Natural killer cell (primary cell): ENCODE results near the gene PRPF8. TPM values are rescaled to one million over a fixed set of nuclear protein-coding genes. Genes with fewer than 3 reads are reported as not detected.

Experiments used
- ATAC-seq, 3 donors: fragments of 150-1000 bp in 2 of 3; fragments of 200-7000 bp in 1 of 3; cut with Tn5 transposase; 1 replicate in 1 of 3; 2 replicates in 2 of 3; pipeline ENCODE4 v1.10.0; 2021; ENCODE audit warnings: mild to moderate bottlenecking in 2 of 3, moderate library complexity in 2 of 3
- DNase-seq, 2 donors: peaks; one replicate each; pipeline versions ENCODE4 v3.0.0 to v3.0.0-alpha.2; 2013 to 2021; ENCODE audit warnings: mixed read lengths in 1 of 2
- H3K27ac ChIP-seq: one replicate; pipeline ENCODE4 v1.5.1; 2013; ENCODE audit warnings: mild to moderate bottlenecking, low read length
- H3K27me3 ChIP-seq: one replicate; pipeline ENCODE4 v1.6.1; 2013; ENCODE audit warnings: low read length; ENCODE audit not compliant: control insufficient read depth, insufficient read depth
- H3K36me3 ChIP-seq: one replicate; pipeline ENCODE4 v1.6.1; 2013; ENCODE audit warnings: low read length; ENCODE audit not compliant: control insufficient read depth, insufficient read depth
- H3K4me1 ChIP-seq: one replicate; pipeline ENCODE4 v1.6.1; 2013; ENCODE audit warnings: low read length; ENCODE audit not compliant: control insufficient read depth, insufficient read depth
- H3K4me3 ChIP-seq: one replicate; pipeline ENCODE4 v1.5.1; 2013; ENCODE audit warnings: low read length
- H3K9me3 ChIP-seq: one replicate; pipeline ENCODE4 v1.6.1; 2013; ENCODE audit warnings: low read length; ENCODE audit not compliant: control insufficient read depth, insufficient read depth
- H3K27ac Mint-ChIP-seq, 2 donors: one replicate each; pipeline ENCODE4 v1.8.0; 2022; ENCODE audit warnings: mild to moderate bottlenecking in 2 of 2, mixed read lengths in 2 of 2, moderate library complexity in 1 of 2
- H3K27me3 Mint-ChIP-seq, 2 donors: one replicate each; pipeline ENCODE4 v1.8.0; 2022; ENCODE audit warnings: low read depth in 2 of 2, mixed read lengths in 2 of 2
- H3K36me3 Mint-ChIP-seq: one replicate; pipeline ENCODE4 v1.8.0; 2022; ENCODE audit warnings: mixed read lengths
- H3K4me1 Mint-ChIP-seq, 2 donors: one replicate each; pipeline ENCODE4 v1.8.0; 2022; ENCODE audit warnings: mixed read lengths in 2 of 2
- H3K4me3 Mint-ChIP-seq: one replicate; pipeline ENCODE4 v1.8.0; 2022; ENCODE audit warnings: mild to moderate bottlenecking, moderate library complexity, mixed read lengths
- H3K9me3 Mint-ChIP-seq, 2 donors: one replicate each; pipeline ENCODE4 v1.8.0; 2022; ENCODE audit warnings: mixed read lengths in 2 of 2
- CTCF ChIP-seq: fragments of 200-600 bp; IDR thresholded peaks from one replicate; pipeline ENCODE4 v1.8.0; 2022; ENCODE audit warnings: antibody characterized with exemption
- WGBS: methylation state at CpG from one replicate; pipeline ENCODE4 v1.1.7; 2013; ENCODE audit warnings: missing lambda C conversion rate; ENCODE audit not compliant: insufficient coverage; 5-methylcytosine and 5-hydroxymethylcytosine counted together
- intact Hi-C: fragments of 100-400 bp; cut with micrococcal nuclease; formaldehyde crosslinking; loops from one replicate; pipeline ENCODE4 v1.14.2; 2022
- total RNA-seq, 4 donors: library from RNA; stranded (reverse); fragments of 120-200 nt in 1 of 4; gene quantifications; one replicate each; pipeline versions ENCODE4 v1.2.3 to v1.2.4, GENCODE V29; 2013 to 2022

Gene PRPF8
- total RNA-seq, 3 donors from 2014 or later (not counting 1 experiment from before 2014, with no cell fraction given) = 475 to 508 (median 480) TPM

DNA sequence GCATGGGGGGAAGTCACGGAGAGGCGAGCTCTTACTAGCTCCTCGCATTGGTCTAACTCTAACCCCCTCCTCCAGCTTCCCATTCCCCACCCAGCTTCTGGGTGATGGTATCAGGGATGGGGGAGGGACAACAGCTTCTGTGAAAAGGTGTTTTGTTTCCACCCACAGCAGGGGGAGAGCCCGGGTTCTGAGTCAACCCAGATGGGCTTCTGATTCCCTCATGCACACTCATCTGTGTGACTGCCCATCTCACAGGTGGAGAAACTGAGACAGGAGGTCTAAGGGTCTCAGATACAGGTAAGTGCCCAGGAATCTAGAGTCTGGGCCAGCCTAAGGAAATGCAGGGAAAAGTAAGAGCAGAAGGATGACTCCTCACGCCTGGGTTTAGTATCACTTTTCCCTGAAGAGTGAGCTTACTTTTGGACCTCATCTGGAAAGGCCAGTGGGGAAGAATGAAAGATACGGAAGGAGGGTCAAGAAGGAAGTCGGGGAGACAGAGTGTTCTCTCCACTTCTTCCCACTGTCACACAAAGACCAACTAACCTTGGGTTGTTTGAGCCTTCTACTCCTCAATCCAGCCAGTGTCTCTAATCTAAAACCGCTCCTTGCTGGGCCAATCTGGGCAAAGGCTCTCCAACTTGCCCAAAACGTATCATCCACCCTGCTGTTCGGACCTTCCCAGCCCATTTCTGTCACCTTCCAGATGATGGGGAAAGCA is 28.7 kb upstream of the PRPF8 start:
- Mint-ChIP-seq H3K36me3 (peaks cover 8% of the 10 kb centered on the region), H3K4me1 (peaks cover 31 to 57% of the 10 kb centered on the region in 2 donors), H3K4me3 (peak overlapping the region; percentile 50), H3K27ac (no peak overlapping the region), H3K9me3 (no peaks in the 10 kb centered on the region), H3K27me3 (peaks cover 0 to 11% of the 10 kb centered on the region in 2 donors)
- no peak for ATAC-seq
- Histone ChIP-seq H3K27me3 (peaks cover 6% of the 10 kb centered on the region), H3K36me3 (peaks cover 11% of the 10 kb centered on the region), H3K9me3 (no peaks in the 10 kb centered on the region), H3K4me1 (peaks cover 57% of the 10 kb centered on the region), H3K4me3 (no peak overlapping the region), H3K27ac (no peak overlapping the region)
- 75% methylated on average over 7 of the region's 10 CpGs for WGBS
- intact Hi-C loops = loop anchor here (10.0 kb wide), 1 partner anchor 321 kb away; the partner anchor contains the start of gene DPH1
- no peak for DNase-seq
- TF ChIP-seq CTCF = no peak

DNA sequence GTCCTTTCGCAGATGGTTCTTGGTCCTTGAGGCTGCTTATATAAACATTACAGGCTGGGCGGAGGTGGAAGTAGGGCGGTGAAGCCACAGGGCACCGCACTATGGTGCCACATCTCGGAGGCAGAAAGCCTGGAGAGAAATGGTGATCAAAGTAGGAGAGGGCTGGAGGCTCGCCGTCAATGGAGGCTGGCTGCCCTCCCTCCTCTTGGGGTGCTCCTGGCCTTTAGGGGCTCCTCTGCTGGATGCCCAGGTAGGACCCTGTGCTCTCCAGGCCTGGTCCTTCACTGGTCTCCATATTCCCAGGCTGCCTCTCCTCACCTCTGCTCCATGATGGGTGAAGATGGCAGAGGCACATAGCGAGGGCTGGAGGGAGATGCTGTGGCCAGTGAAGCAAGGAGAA is 27.6 kb upstream of the PRPF8 start:
- ATAC-seq (no peak), DNase-seq (no peak)
- 96% methylated on average over 8 of the region's 8 CpGs for WGBS
- peaks cover 11% of the 10 kb centered on the region for H3K36me3 ChIP-seq
- H3K27ac Mint-ChIP-seq = no peak overlapping the region
- peaks cover 7 to 11% of the 10 kb centered on the region in 2 donors for H3K27me3 Mint-ChIP-seq
- no peaks in the 10 kb centered on the region for H3K9me3 Mint-ChIP-seq
- H3K4me1 Mint-ChIP-seq = peaks cover 21 to 46% of the 10 kb centered on the region in 2 donors
- H3K4me3 ChIP-seq = no peak overlapping the region
- peaks cover 56% of the 10 kb centered on the region for H3K4me1 ChIP-seq
- peaks cover 8% of the 10 kb centered on the region for H3K36me3 Mint-ChIP-seq
- no peaks in the 10 kb centered on the region for H3K9me3 ChIP-seq
- intact Hi-C loops = loop anchor here (10.0 kb wide), 1 partner anchor 323 kb away; the partner anchor contains the start of gene DPH1
- H3K27ac ChIP-seq = no peak overlapping the region
- peak overlapping the region; percentile 77 for H3K4me3 Mint-ChIP-seq
- peaks cover 6% of the 10 kb centered on the region for H3K27me3 ChIP-seq
- no peak for TF ChIP-seq CTCF

DNA sequence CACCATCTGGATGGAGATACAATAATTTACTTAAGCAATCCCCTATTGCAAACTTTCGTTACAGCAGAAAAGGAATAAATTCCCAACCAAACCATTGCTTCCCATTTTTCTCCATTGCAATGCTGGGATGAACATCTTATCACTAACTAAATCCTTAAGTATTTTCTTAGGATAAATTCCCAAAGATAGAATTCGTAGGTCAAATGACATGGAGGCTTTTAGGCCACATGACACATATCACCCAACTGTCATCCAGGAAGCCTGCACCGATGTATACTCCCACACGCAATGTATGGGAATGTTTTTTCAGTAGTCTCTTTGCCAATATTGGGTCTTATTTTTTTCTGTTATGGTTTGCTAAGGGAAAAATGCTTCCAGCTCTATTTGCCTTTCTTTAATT is 27.1 kb upstream of the PRPF8 start:
- H3K4me3 ChIP-seq = no peak overlapping the region
- no peak overlapping the region for H3K27ac ChIP-seq
- peaks cover 54% of the 10 kb centered on the region for H3K4me1 ChIP-seq
- H3K9me3 Mint-ChIP-seq = no peaks in the 10 kb centered on the region
- H3K27ac Mint-ChIP-seq = peak overlapping the region in 1 of 2 donors; percentile 19
- H3K4me1 Mint-ChIP-seq = peaks cover 17 to 42% of the 10 kb centered on the region in 2 donors
- H3K36me3 Mint-ChIP-seq = peaks cover 8% of the 10 kb centered on the region
- H3K4me3 Mint-ChIP-seq = peak overlapping the region; percentile 77
- ATAC-seq (no peak), DNase-seq (no peak)
- no peak for TF ChIP-seq CTCF
- 100% methylated on average over 1 of the region's 4 CpGs for WGBS
- H3K36me3 ChIP-seq = peaks cover 11% of the 10 kb centered on the region
- no peaks in the 10 kb centered on the region for H3K9me3 ChIP-seq
- H3K27me3 ChIP-seq = peaks cover 6% of the 10 kb centered on the region
- H3K27me3 Mint-ChIP-seq = peaks cover 7 to 11% of the 10 kb centered on the region in 2 donors
- intact Hi-C loops = loop anchor here (10.0 kb wide), 1 partner anchor 323 kb away; the partner anchor contains the start of gene DPH1
